Measurements from ENCODE around the gene TMTC1. TPM values are rescaled to one million over a fixed set of nuclear protein-coding genes. Genes with fewer than 3 reads are reported as not detected.

The TMTC1 gene
- total RNA-seq, 1 experiment from 2014 or later: 4.8 TPM

DNA sequence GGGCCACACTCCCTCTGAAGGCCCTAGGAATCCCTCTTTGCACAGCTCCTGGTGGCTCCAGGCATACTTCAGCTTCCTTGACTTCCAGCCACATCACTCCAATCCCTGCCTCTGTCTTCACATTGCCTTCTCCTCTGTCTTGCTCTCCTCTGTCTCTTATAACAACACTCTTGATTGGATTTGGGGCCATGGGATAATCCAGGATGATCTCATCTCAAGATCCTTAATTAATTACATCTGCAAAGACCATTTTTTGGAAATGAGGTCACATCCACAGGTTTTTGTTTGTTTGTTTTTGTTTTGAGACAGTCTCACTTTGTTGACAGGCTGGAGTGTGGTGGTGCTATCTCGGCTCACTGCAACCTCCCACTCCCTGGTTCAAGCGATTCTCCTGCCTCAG lies 88.7 kb downstream of the TMTC1 start:
- TF ChIP-seq, protein P1, sequence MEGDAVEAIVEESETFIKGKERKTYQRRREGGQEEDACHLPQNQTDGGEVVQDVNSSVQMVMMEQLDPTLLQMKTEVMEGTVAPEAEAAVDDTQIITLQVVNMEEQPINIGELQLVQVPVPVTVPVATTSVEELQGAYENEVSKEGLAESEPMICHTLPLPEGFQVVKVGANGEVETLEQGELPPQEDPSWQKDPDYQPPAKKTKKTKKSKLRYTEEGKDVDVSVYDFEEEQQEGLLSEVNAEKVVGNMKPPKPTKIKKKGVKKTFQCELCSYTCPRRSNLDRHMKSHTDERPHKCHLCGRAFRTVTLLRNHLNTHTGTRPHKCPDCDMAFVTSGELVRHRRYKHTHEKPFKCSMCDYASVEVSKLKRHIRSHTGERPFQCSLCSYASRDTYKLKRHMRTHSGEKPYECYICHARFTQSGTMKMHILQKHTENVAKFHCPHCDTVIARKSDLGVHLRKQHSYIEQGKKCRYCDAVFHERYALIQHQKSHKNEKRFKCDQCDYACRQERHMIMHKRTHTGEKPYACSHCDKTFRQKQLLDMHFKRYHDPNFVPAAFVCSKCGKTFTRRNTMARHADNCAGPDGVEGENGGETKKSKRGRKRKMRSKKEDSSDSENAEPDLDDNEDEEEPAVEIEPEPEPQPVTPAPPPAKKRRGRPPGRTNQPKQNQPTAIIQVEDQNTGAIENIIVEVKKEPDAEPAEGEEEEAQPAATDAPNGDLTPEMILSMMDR (conservative IDR thresholded peaks at IDR 0.05): no peak
- TF ChIP-seq EZH2 (IDR thresholded peaks at IDR 0.05; ENCODE audit: low read depth): no peak
- ChIA-PET CTCF (no interaction called here), POLR2A (ENCODE audit: unreplicated experiment) (no interaction called here)

DNA sequence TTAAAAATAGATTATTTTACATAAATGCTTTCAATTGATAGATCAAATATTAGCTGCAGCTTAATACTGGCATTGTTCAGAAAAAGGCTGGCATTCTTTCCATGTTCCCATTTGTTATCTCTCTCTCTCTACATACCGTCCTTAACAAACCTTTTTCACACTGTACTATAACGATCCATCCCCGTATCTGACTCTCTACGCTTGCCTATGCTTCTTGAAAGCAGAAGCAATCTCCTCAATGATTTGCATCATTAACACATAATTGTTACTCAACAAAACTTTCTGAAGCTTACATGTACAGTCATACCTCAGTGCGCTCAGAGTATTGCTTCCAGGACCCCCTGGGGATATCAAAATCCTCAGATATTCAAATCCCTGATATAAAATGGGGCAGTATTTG lies 89.7 kb downstream of the TMTC1 start:
- Histone ChIP-seq H3K4me2 (no peak overlapping the region), H3K4me3 (no peak overlapping the region), H3F3A (ENCODE audit: insufficient read depth, low read depth) (no peaks in the 10 kb centered on the region), H3K9me3 (ENCODE audit: insufficient read depth, low read depth) (no peaks in the 10 kb centered on the region), H2AFZ (no peak overlapping the region), H3K4me1 (replicated peaks; ENCODE audit: insufficient read depth) (peaks cover 10% of the 10 kb centered on the region), H3K27me3 (ENCODE audit: insufficient read depth, low read depth) (no peaks in the 10 kb centered on the region), H3K36me3 (ENCODE audit: low read depth) (no peaks in the 10 kb centered on the region), H3K79me2 (ENCODE audit: low read depth) (no peaks in the 10 kb centered on the region), H3K27ac (no peak overlapping the region), H4K20me1 (ENCODE audit: insufficient read depth) (no peaks in the 10 kb centered on the region), H3K9me2 (ENCODE audit: insufficient read depth) (0 out of 2 replicates have a peak, but pooled peaks cover 7% of the 10 kb centered on the region)
- intact Hi-C loops (cut with micrococcal nuclease; ENCODE audit: unreplicated experiment): no loop called here
- ChIA-PET POLR2A (ENCODE audit: unreplicated experiment) (no interaction called here), CTCF (no interaction called here)
- BruUV-seq (replicated peaks): no TSS peak
- TF ChIP-seq, protein P1 (conservative IDR thresholded peaks at IDR 0.05): no peak
- no peak for TF ChIP-seq EZH2 (IDR thresholded peaks at IDR 0.05; ENCODE audit: low read depth)
- DNase-seq: no peak

More for the DNA sequence above, 88.7 kb downstream of the TMTC1 start:
- Histone ChIP-seq H3F3A (ENCODE audit: insufficient read depth, low read depth) (no peaks in the 10 kb centered on the region), H3K4me3 (no peak overlapping the region), H4K20me1 (ENCODE audit: insufficient read depth) (no peaks in the 10 kb centered on the region), H3K9me2 (ENCODE audit: insufficient read depth) (0 out of 2 replicates have a peak, but pooled peaks cover 7% of the 10 kb centered on the region), H3K4me2 (no peak overlapping the region), H3K4me1 (replicated peaks; ENCODE audit: insufficient read depth) (peaks cover 10% of the 10 kb centered on the region), H3K9me3 (ENCODE audit: insufficient read depth, low read depth) (no peaks in the 10 kb centered on the region), H3K27ac (no peak overlapping the region), H2AFZ (no peak overlapping the region), H3K27me3 (ENCODE audit: insufficient read depth, low read depth) (no peaks in the 10 kb centered on the region), H3K79me2 (ENCODE audit: low read depth) (no peaks in the 10 kb centered on the region), H3K36me3 (ENCODE audit: low read depth) (no peaks in the 10 kb centered on the region)
- no peak for DNase-seq
- no TSS peak for BruUV-seq (replicated peaks)
- intact Hi-C loops (cut with micrococcal nuclease; ENCODE audit: unreplicated experiment): no loop called here

DNA sequence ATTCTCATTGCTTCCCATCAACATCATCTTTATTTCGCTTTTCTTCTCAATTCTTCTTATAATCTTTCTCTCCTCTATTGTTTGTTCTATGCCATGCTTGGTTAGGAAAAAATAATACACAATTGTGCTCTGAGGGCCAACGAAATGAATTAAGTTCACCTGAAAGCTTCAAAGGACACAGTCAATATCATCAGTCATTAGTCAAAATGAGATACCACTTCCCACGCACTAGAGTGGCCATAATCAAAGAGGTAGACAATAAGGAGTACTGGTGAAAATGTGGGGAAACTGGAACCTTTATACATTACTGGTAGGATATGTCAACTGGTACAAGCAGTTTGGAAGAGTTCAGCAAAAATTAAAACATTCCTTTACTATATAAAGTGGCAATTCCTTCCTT lies 91.5 kb downstream of the TMTC1 start:
- peaks cover 10% of the 10 kb centered on the region for H3K4me1 ChIP-seq (replicated peaks; ENCODE audit: insufficient read depth)
- no TSS peak for BruUV-seq (replicated peaks)
- H3K27me3 ChIP-seq (ENCODE audit: insufficient read depth, low read depth): no peaks in the 10 kb centered on the region
- no peak overlapping the region for H2AFZ ChIP-seq
- ChIA-PET POLR2A (ENCODE audit: unreplicated experiment) (no interaction called here), CTCF (no interaction called here)
- no peak overlapping the region for H3K27ac ChIP-seq
- H3K4me2 ChIP-seq: no peak overlapping the region
- no peak for DNase-seq
- H3K9me2 ChIP-seq (ENCODE audit: insufficient read depth): 0 out of 2 replicates have a peak, but pooled peaks cover 7% of the 10 kb centered on the region
- no peaks in the 10 kb centered on the region for H3K79me2 ChIP-seq (ENCODE audit: low read depth)
- no peaks in the 10 kb centered on the region for H3K9me3 ChIP-seq (ENCODE audit: insufficient read depth, low read depth)
- TF ChIP-seq EZH2 (IDR thresholded peaks at IDR 0.05; ENCODE audit: low read depth): no peak
- TF ChIP-seq, protein P1 (conservative IDR thresholded peaks at IDR 0.05): no peak
- no peaks in the 10 kb centered on the region for H3F3A ChIP-seq (ENCODE audit: insufficient read depth, low read depth)
- no peak overlapping the region for H3K4me3 ChIP-seq
- H3K36me3 ChIP-seq (ENCODE audit: low read depth): no peaks in the 10 kb centered on the region
- intact Hi-C loops (cut with micrococcal nuclease; ENCODE audit: unreplicated experiment): no loop called here
- no peaks in the 10 kb centered on the region for H4K20me1 ChIP-seq (ENCODE audit: insufficient read depth)
